Tibial nerve (tissue), 4 donors: Measurements from ENCODE around the gene MIGA1.

Experiments
- CTCF ChIP-seq, 5 experiments: fragments of 200-600 bp in 3 of 5; fragments of 450-650 bp in 2 of 5; sonication (generic) in 3 of 5; IDR thresholded peaks; one replicate each; pipeline ENCODE4 v1.5.1; 2016 to 2019; ENCODE audit warnings: antibody characterized with exemption in 5 of 5, mild to moderate bottlenecking in 3 of 5, moderate library complexity in 2 of 5
- EP300 ChIP-seq, 2 donors: sonication (generic); formaldehyde crosslinking; IDR thresholded peaks; one replicate each; pipeline ENCODE4 v1.6.1; 2017; ENCODE audit warnings: antibody characterized with exemption in 2 of 2, mild to moderate bottlenecking in 1 of 2

GRCh38 chr1:77888781-77889642, 109.6 kb downstream of the MIGA1 start:
- no peak for TF ChIP-seq EP300 (IDR thresholded peaks at IDR 0.05)
- TF ChIP-seq CTCF (IDR thresholded peaks at IDR 0.05) = no peak
